HG02885 (cell line): Measurements from ENCODE around the gene PRPSAP2.

Source experiments
- ATAC-seq: cut with Tn5 transposase; IDR thresholded peaks from one replicate; pipeline ENCODE4 v1.9.1; 2021; ENCODE audit warnings: mild to moderate bottlenecking; ENCODE audit not compliant: unreplicated experiment, poor library complexity

The PRPSAP2 gene

GRCh38 chr17:18974407-18975149 lies 116.6 kb downstream of the PRPSAP2 start:
- no peak for ATAC-seq

GRCh38 chr17:18975597-18975996 lies 117.7 kb downstream of the PRPSAP2 start:
- no peak for ATAC-seq

- ATAC-seq: no peak
These were observed 118.3 kb downstream of the PRPSAP2 start for GRCh38 chr17:18976201-18976600.

GRCh38 chr17:18977021-18977420 lies 119.1 kb downstream of the PRPSAP2 start:
- no peak for ATAC-seq

- no peak for ATAC-seq
These were observed 119.7 kb downstream of the PRPSAP2 start for GRCh38 chr17:18977646-18978045.

GRCh38 chr17:18978050-18978449 lies 120.1 kb downstream of the PRPSAP2 start:
- no peak for ATAC-seq

GRCh38 chr17:18978655-18979054 lies 120.7 kb downstream of the PRPSAP2 start:
- no peak for ATAC-seq
